ENCODE data around the gene MICA.

The MICA gene

GRCh38 chr6:31460361-31461025 is 57.1 kb downstream of the MICA start:
- Histone ChIP-seq H2BK15ac (replicated peaks; ENCODE audit: low read depth) (no peak overlapping the region), H3K79me1 (ENCODE audit: low read length) (no peaks in the 10 kb centered on the region), H3K27me3 (ENCODE audit: insufficient read depth, low read length, poor library complexity) (no peaks in the 10 kb centered on the region), H3K18ac (ENCODE audit: low read length) (no peak overlapping the region), H2BK120ac (ENCODE audit: low read depth, low read length) (no peak overlapping the region), H3K4me1 (ENCODE audit: control insufficient read depth, low read depth, low read length) (no peaks in the 10 kb centered on the region), H3K23ac (ENCODE audit: low read length) (no peak overlapping the region), H3K4ac (ENCODE audit: low read depth, low read length) (no peak overlapping the region), H4K8ac (ENCODE audit: low read depth, low read length) (no peak overlapping the region), H3K56ac (ENCODE audit: low read length) (no peak overlapping the region), H3K36me3 (ENCODE audit: control insufficient read depth, insufficient read depth, low read length) (no peaks in the 10 kb centered on the region), H4K5ac (ENCODE audit: low read length) (no peak overlapping the region), H3K27ac (ENCODE audit: low read depth, low read length) (no peak overlapping the region), H2AK5ac (ENCODE audit: low read length) (no peak overlapping the region), H3K79me2 (ENCODE audit: control insufficient read depth, insufficient read depth, low read length) (no peaks in the 10 kb centered on the region), H3K4me2 (ENCODE audit: low read length) (no peak overlapping the region), H3K9ac (ENCODE audit: low read length) (no peak overlapping the region), H3K4me3 (ENCODE audit: low read length) (no peak overlapping the region), H2BK5ac (ENCODE audit: low read length) (no peak overlapping the region)
- no CpG with 5 or more reads among the region's 5 CpGs for WGBS (ENCODE audit: extremely low coverage, insufficient coverage, low lambda C conversion rate)
- DNase-seq = no peak

- WGBS (ENCODE audit: extremely low coverage, insufficient coverage, low lambda C conversion rate) = no CpG with 5 or more reads among the region's 11 CpGs
- H3K23ac ChIP-seq (ENCODE audit: low read length) = no peak overlapping the region
- H4K5ac ChIP-seq (ENCODE audit: low read length) = no peak overlapping the region
- H2BK15ac ChIP-seq (replicated peaks; ENCODE audit: low read depth) = no peak overlapping the region
- H3K4me3 ChIP-seq (ENCODE audit: low read length) = no peak overlapping the region
- H3K9ac ChIP-seq (ENCODE audit: low read length) = no peak overlapping the region
- peak overlapping the region; percentile 35 for H3K56ac ChIP-seq (ENCODE audit: low read length)
- H3K18ac ChIP-seq (ENCODE audit: low read length) = no peak overlapping the region
- H3K4me2 ChIP-seq (ENCODE audit: low read length) = peak overlapping the region; percentile 6
- DNase-seq = no peak
- no peak overlapping the region for H2BK120ac ChIP-seq (ENCODE audit: low read depth, low read length)
- H2BK5ac ChIP-seq (ENCODE audit: low read length) = no peak overlapping the region
- H4K8ac ChIP-seq (ENCODE audit: low read depth, low read length) = no peak overlapping the region
- H2AK5ac ChIP-seq (ENCODE audit: low read length) = no peak overlapping the region
- H3K36me3 ChIP-seq (ENCODE audit: control insufficient read depth, insufficient read depth, low read length) = no peaks in the 10 kb centered on the region
- H3K79me1 ChIP-seq (ENCODE audit: low read length) = no peaks in the 10 kb centered on the region
- no peaks in the 10 kb centered on the region for H3K79me2 ChIP-seq (ENCODE audit: control insufficient read depth, insufficient read depth, low read length)
- no peaks in the 10 kb centered on the region for H3K4me1 ChIP-seq (ENCODE audit: control insufficient read depth, low read depth, low read length)
- H3K27ac ChIP-seq (ENCODE audit: low read depth, low read length) = no peak overlapping the region
- H3K27me3 ChIP-seq (ENCODE audit: insufficient read depth, low read length, poor library complexity) = no peaks in the 10 kb centered on the region
- no peak overlapping the region for H3K4ac ChIP-seq (ENCODE audit: low read depth, low read length)
Observed at GRCh38 chr6:31462026-31462963, 58.9 kb downstream of the MICA start.

- no peak overlapping the region for H3K27ac ChIP-seq (ENCODE audit: low read depth, low read length)
- WGBS (ENCODE audit: extremely low coverage, insufficient coverage, low lambda C conversion rate) = no CpG with 5 or more reads among the region's 29 CpGs
- H3K79me2 ChIP-seq (ENCODE audit: control insufficient read depth, insufficient read depth, low read length) = no peaks in the 10 kb centered on the region
- H3K23ac ChIP-seq (ENCODE audit: low read length) = no peak overlapping the region
- no peak overlapping the region for H2AK5ac ChIP-seq (ENCODE audit: low read length)
- no peaks in the 10 kb centered on the region for H3K79me1 ChIP-seq (ENCODE audit: low read length)
- peak overlapping the region; percentile 80 for H3K56ac ChIP-seq (ENCODE audit: low read length)
- H3K18ac ChIP-seq (ENCODE audit: low read length) = no peak overlapping the region
- no peak overlapping the region for H3K4me3 ChIP-seq (ENCODE audit: low read length)
- H2BK15ac ChIP-seq (replicated peaks; ENCODE audit: low read depth) = no peak overlapping the region
- no peak overlapping the region for H2BK5ac ChIP-seq (ENCODE audit: low read length)
- H2BK120ac ChIP-seq (ENCODE audit: low read depth, low read length) = no peak overlapping the region
- DNase-seq = peak; percentile 96
- no peaks in the 10 kb centered on the region for H3K27me3 ChIP-seq (ENCODE audit: insufficient read depth, low read length, poor library complexity)
- H3K4me1 ChIP-seq (ENCODE audit: control insufficient read depth, low read depth, low read length) = no peaks in the 10 kb centered on the region
- no peak overlapping the region for H4K8ac ChIP-seq (ENCODE audit: low read depth, low read length)
- peak overlapping the region; percentile 64 for H3K9ac ChIP-seq (ENCODE audit: low read length)
- H3K4me2 ChIP-seq (ENCODE audit: low read length) = peak overlapping the region; percentile 45
- H4K5ac ChIP-seq (ENCODE audit: low read length) = no peak overlapping the region
- H3K4ac ChIP-seq (ENCODE audit: low read depth, low read length) = no peak overlapping the region
- H3K36me3 ChIP-seq (ENCODE audit: control insufficient read depth, insufficient read depth, low read length) = no peaks in the 10 kb centered on the region
Observed at GRCh38 chr6:31462964-31463870, 59.8 kb downstream of the MICA start.

GRCh38 chr6:31464252-31465184 is 61.1 kb downstream of the MICA start:
- H3K36me3 ChIP-seq (ENCODE audit: control insufficient read depth, insufficient read depth, low read length) = no peaks in the 10 kb centered on the region
- no peaks in the 10 kb centered on the region for H3K4me1 ChIP-seq (ENCODE audit: control insufficient read depth, low read depth, low read length)
- H3K18ac ChIP-seq (ENCODE audit: low read length) = no peak overlapping the region
- H3K23ac ChIP-seq (ENCODE audit: low read length) = no peak overlapping the region
- no peak overlapping the region for H4K8ac ChIP-seq (ENCODE audit: low read depth, low read length)
- no peak overlapping the region for H2BK5ac ChIP-seq (ENCODE audit: low read length)
- no peaks in the 10 kb centered on the region for H3K79me2 ChIP-seq (ENCODE audit: control insufficient read depth, insufficient read depth, low read length)
- no peak overlapping the region for H3K4me3 ChIP-seq (ENCODE audit: low read length)
- no peak overlapping the region for H3K4ac ChIP-seq (ENCODE audit: low read depth, low read length)
- no peak overlapping the region for H3K9ac ChIP-seq (ENCODE audit: low read length)
- no peak for DNase-seq
- H4K5ac ChIP-seq (ENCODE audit: low read length) = no peak overlapping the region
- no peak overlapping the region for H3K56ac ChIP-seq (ENCODE audit: low read length)
- H3K27me3 ChIP-seq (ENCODE audit: insufficient read depth, low read length, poor library complexity) = no peaks in the 10 kb centered on the region
- WGBS (ENCODE audit: extremely low coverage, insufficient coverage, low lambda C conversion rate) = no CpG with 5 or more reads among the region's 7 CpGs
- H2BK15ac ChIP-seq (replicated peaks; ENCODE audit: low read depth) = no peak overlapping the region
- H3K27ac ChIP-seq (ENCODE audit: low read depth, low read length) = no peak overlapping the region
- no peaks in the 10 kb centered on the region for H3K79me1 ChIP-seq (ENCODE audit: low read length)
- H2AK5ac ChIP-seq (ENCODE audit: low read length) = no peak overlapping the region
- no peak overlapping the region for H2BK120ac ChIP-seq (ENCODE audit: low read depth, low read length)
- no peak overlapping the region for H3K4me2 ChIP-seq (ENCODE audit: low read length)

All from mesendoderm (in vitro differentiated cells).